K562 (cell line): ENCODE measurements around the gene ITGA2B. TPM values are rescaled to one million over a fixed set of nuclear protein-coding genes. Genes with fewer than 3 reads are reported as not detected.

ENCODE experiments used
- BRCA1 ChIP-seq, 2 experiments: fragments of 450-650 bp in 1 of 2; sonication (generic) in 1 of 2; formaldehyde crosslinking in 1 of 2; IDR thresholded peaks; 2 replicates each; pipeline versions ENCODE4 v1.5.0 to v1.6.1; 2017 to 2020; ENCODE audit warnings: mild to moderate bottlenecking in 1 of 2, missing genetic modification reagents in 1 of 2
- CBX3 ChIP-seq, 2 experiments: IDR thresholded peaks; 1 replicate in 1 of 2; 2 replicates in 1 of 2; pipeline ENCODE4 v1.6.1; 2012; ENCODE audit warnings: inconsistent platforms in 2 of 2, low read length in 2 of 2, borderline replicate concordance in 1 of 2, control low read depth in 1 of 2
- CC2D1A ChIP-seq: fragments of 450-650 bp; IDR thresholded peaks from 2 replicates; pipeline ENCODE4 v1.6.1; 2017; ENCODE audit warnings: mild to moderate bottlenecking
- CHD4 ChIP-seq: fragments of 200-600 bp; sonication (generic); IDR thresholded peaks from 3 replicates; pipeline ENCODE4 v1.6.1; 2012; ENCODE audit warnings: low read depth, mild to moderate bottlenecking, mixed read lengths, low read length, inconsistent platforms; ENCODE audit not compliant: insufficient read depth, insufficient replicate concordance, poor library complexity, severe bottlenecking
- CSDE1 ChIP-seq, 2 experiments: fragments of 450-650 bp; IDR thresholded peaks; 2 replicates each; pipeline ENCODE4 v1.6.1; 2016; ENCODE audit warnings: mild to moderate bottlenecking in 1 of 2
- DEAF1 ChIP-seq: fragments of 450-650 bp; formaldehyde crosslinking; IDR thresholded peaks from 2 replicates; pipeline ENCODE4 v1.4.0; 2020; ENCODE audit warnings: mild to moderate bottlenecking, moderate library complexity
- FOS ChIP-seq: IDR thresholded peaks from 3 replicates; pipeline ENCODE4 v1.6.1; 2011; ENCODE audit not compliant: insufficient read length; ENCODE audit errors: extremely low read depth
- FOXP1 ChIP-seq: sonication (generic); formaldehyde crosslinking; IDR thresholded peaks from 2 replicates; pipeline ENCODE4 v1.8.0; 2022; ENCODE audit warnings: mild to moderate bottlenecking, missing genetic modification reagents
- GABPB1 ChIP-seq: sonication (generic); formaldehyde crosslinking; IDR thresholded peaks from 2 replicates; pipeline ENCODE4 v1.8.0; 2022; ENCODE audit warnings: mild to moderate bottlenecking, missing genetic modification reagents
- KDM4B ChIP-seq, 2 experiments: fragments of 450-650 bp in 1 of 2; sonication (generic) in 1 of 2; IDR thresholded peaks; 2 replicates each; pipeline ENCODE4 v1.6.1; 2016 to 2017; ENCODE audit warnings: borderline replicate concordance in 2 of 2, antibody characterized with exemption in 1 of 2, low read depth in 1 of 2, mild to moderate bottlenecking in 1 of 2
- MBD2 ChIP-seq: sonication (generic); IDR thresholded peaks from 2 replicates; pipeline ENCODE4 v1.6.1; 2016; ENCODE audit warnings: low read depth, borderline replicate concordance
- MEF2A ChIP-seq: IDR thresholded peaks from 2 replicates; pipeline ENCODE4 v1.6.1; 2011; ENCODE audit warnings: low read depth, mild to moderate bottlenecking, low read length, moderate library complexity; ENCODE audit not compliant: control insufficient read depth
- NFXL1 ChIP-seq: fragments of 450-650 bp; formaldehyde crosslinking; IDR thresholded peaks from 2 replicates; pipeline ENCODE4 v1.4.0; 2021; ENCODE audit warnings: mild to moderate bottlenecking
- RB1 ChIP-seq: fragments of 450-650 bp; IDR thresholded peaks from 2 replicates; pipeline ENCODE4 v1.6.1; 2017; ENCODE audit warnings: low read depth, mild to moderate bottlenecking
- RBBP5 ChIP-seq: fragments of 200-600 bp; sonication (generic); IDR thresholded peaks from 2 replicates; pipeline ENCODE4 v1.6.1; 2012; ENCODE audit warnings: borderline replicate concordance, mild to moderate bottlenecking, low read length, control low read depth, inconsistent platforms; ENCODE audit not compliant: insufficient read depth, poor library complexity, severe bottlenecking
- RBM34 ChIP-seq: fragments of 200-400 bp; formaldehyde crosslinking; IDR thresholded peaks from 2 replicates; pipeline ENCODE4 v1.6.1; 2018; ENCODE audit warnings: low read length, borderline replicate concordance; ENCODE audit not compliant: insufficient read depth
- SNRNP70 ChIP-seq: fragments of 200-400 bp; formaldehyde crosslinking; optimal IDR thresholded peaks from 2 replicates; pipeline ENCODE3; 2017; ENCODE audit warnings: low read depth, low read length
- TARDBP ChIP-seq: fragments of 450-650 bp; IDR thresholded peaks from 2 replicates; pipeline ENCODE4 v1.6.1; 2016
- TFAM ChIP-seq: fragments of 250-450 bp; sonication (Bioruptor Pico); conservative IDR thresholded peaks from 2 replicates; pipeline ENCODE4 v1.5.0; 2021; ENCODE audit warnings: mild to moderate bottlenecking, moderate library complexity
- ZBTB9 ChIP-seq: fragments of 450-650 bp; formaldehyde crosslinking; IDR thresholded peaks from 2 replicates; pipeline ENCODE4 v1.4.0; 2020; ENCODE audit warnings: mild to moderate bottlenecking, moderate library complexity
- ZHX1 ChIP-seq: fragments of 150-350 bp; conservative IDR thresholded peaks from 2 replicates; pipeline ENCODE4 v1.6.1; 2014; ENCODE audit warnings: low read length
- ZNF133 ChIP-seq: fragments of 250-450 bp; sonication (Bioruptor Pico); IDR thresholded peaks from 2 replicates; pipeline ENCODE4 v1.4.0; 2020; ENCODE audit warnings: mild to moderate bottlenecking
- ZNF445 ChIP-seq: fragments of 250-450 bp; sonication (Bioruptor Pico); IDR thresholded peaks from 2 replicates; pipeline ENCODE4 v1.4.0; 2020; ENCODE audit warnings: low read depth, mild to moderate bottlenecking, moderate library complexity
- ZNF507 ChIP-seq: conservative IDR thresholded peaks from 2 replicates; pipeline ENCODE4 v1.6.1; 2017; ENCODE audit warnings: missing genetic modification characterization, missing compliant biosample characterization
- polyA plus RNA-seq, 8 experiments: library from polyadenylated mRNA; depleted of rRNA in 4 of 8; stranded (reverse) in 5 of 8; unstranded in 3 of 8; fragments of >200 nt; fragmentation: Nextera tagmentation in 2 of 8; fragmentation: Illumina TruSeq in 1 of 8; extraction: Ambion mirVana in 2 of 8; extraction: Trizol in 1 of 8; gene quantifications; 2 replicates each; pipeline versions ENCODE4 v1.2.1 to v1.2.3, GENCODE V29; 2011 to 2014; ENCODE audit warnings: inconsistent platforms in 1 of 8, missing spikeins in 1 of 8
- total RNA-seq, 7 experiments: library from RNA; depleted of rRNA in 6 of 7; stranded (reverse); fragments of >200 nt in 6 of 7; fragmentation: Illumina TruSeq in 2 of 7; extraction: Trizol in 2 of 7; gene quantifications; 2 replicates each; pipeline versions ENCODE4 v1.2.1 to v1.2.3, GENCODE V29; 2011 to 2021; ENCODE audit warnings: low replicate concordance in 1 of 7

Gene ITGA2B
- total and polyA plus RNA-seq, 9 of the 15 experiments (the other 6 are each of a cell fraction or from before 2014, with no cell fraction given) = 1.1 to 26.4 (median 5.6) TPM

- TF ChIP-seq TARDBP (peak; percentile 37; the same call in 1 of the 2 replicates), SNRNP70 (no peak), BRCA1 (IDR thresholded peaks at IDR 0.05) (no peak), BRCA1 (CRISPR knock-in tag; IDR thresholded peaks at IDR 0.05) (no peak), ZBTB9 (CRISPR knock-in tag) (no peak), CBX3 (IDR thresholded peaks at IDR 0.05; ENCODE audit: borderline replicate concordance in 1 of 2, low read length in 2 of 2) (peak in 1 of 2 experiments; percentile 86; a peak in 2 of 3 replicates), RBM34 (no peak), CHD4 (no peak), FOXP1 (CRISPR knock-in tag) (peak; percentile 47; the same call in 1 of the 2 replicates), RB1 (peak; percentile 93), GABPB1 (CRISPR knock-in tag) (no peak), MBD2 (no peak), ZNF133 (CRISPR knock-in tag) (no peak), KDM4B (IDR thresholded peaks at IDR 0.05; ENCODE audit: borderline replicate concordance in 2 of 2, low read depth in 1 of 2) (no peak; a peak in 1 of 4 replicates), CC2D1A (no peak), TFAM (CRISPR knock-in tag) (no peak), FOS (no peak), NFXL1 (CRISPR knock-in tag) (no peak; the same call in 1 of the 2 replicates), ZNF507 (tag) (no peak), ZNF445 (CRISPR knock-in tag) (no peak), ZHX1 (no peak), CSDE1 (IDR thresholded peaks at IDR 0.05) (no peak), MEF2A (no peak), RBBP5 (peak; percentile 66), DEAF1 (no peak)
Observed at GRCh38 chr17:44324571-44325275, 64.7 kb downstream of the ITGA2B start, which contains the start of gene SLC25A39 (continued).
